SK-N-MC (cell line): ENCODE results near the gene ADCY2.

Experiments
- EZH2 ChIP-seq: fragments of 200-600 bp; sonication (generic); IDR thresholded peaks from one replicate; pipeline ENCODE4 v1.6.1; 2017; ENCODE audit warnings: antibody characterized with exemption
- FOXP2 ChIP-seq: optimal IDR thresholded peaks from 2 replicates; pipeline ENCODE3; 2011; ENCODE audit warnings: mild to moderate bottlenecking, moderate library complexity; ENCODE audit not compliant: insufficient read depth; ENCODE audit errors: extremely low read length, control extremely low read depth
- POLR2AphosphoS5 ChIP-seq: IDR thresholded peaks from 2 replicates; pipeline ENCODE4 v1.6.1; 2012; ENCODE audit warnings: mild to moderate bottlenecking, low read depth, low read length, borderline replicate concordance

DNA sequence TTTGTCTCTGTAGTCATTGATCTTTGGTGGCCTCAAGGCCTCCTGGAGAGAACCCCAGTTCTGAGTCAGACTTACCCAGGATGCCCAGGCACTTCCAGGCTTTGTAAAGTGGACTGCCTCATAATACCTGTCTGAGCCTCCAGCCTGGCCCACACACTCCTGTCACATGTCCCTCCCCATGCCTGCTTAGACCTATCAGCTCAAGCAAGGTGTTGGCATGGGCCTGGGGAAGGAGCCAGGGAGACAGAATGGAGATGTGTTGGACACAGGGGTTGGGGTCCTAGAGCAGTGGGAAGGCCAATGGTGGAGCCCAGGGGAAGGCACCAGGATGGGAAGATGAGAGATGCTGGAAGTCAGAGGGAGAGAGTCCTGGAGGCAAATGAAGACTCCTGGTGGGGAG is 318.8 kb downstream of the ADCY2 start:
- no peak for TF ChIP-seq POLR2AphosphoS5
- no peak for TF ChIP-seq FOXP2
- no peak for TF ChIP-seq EZH2
